ENCODE measurements around the gene SDR9C7.
"Not testable (repeated sequence)": the region's sequence is repeated elsewhere in the genome, so short reads cannot be mapped to it uniquely, and the experiment has no call there.

The SDR9C7 gene

GRCh38 chr12:56891885-56892284, 42.3 kb downstream of the SDR9C7 start:
- peak; percentile 61; the same call in 1 of the 2 replicates for TF ChIP-seq SPI1 (IDR thresholded peaks at IDR 0.05; ENCODE audit: borderline replicate concordance, low read depth)
- DNase-seq (ENCODE audit: low read depth in 1 of 2, low spot score in 1 of 2); H3K4me3 ChIP-seq (replicated peaks; ENCODE audit: insufficient read depth, low read length); H3K27me3 ChIP-seq (ENCODE audit: insufficient read depth, poor library complexity, severe bottlenecking); H3K27ac ChIP-seq (replicated peaks): not testable (repeated sequence)

GRCh38 chr12:56886319-56886718, 47.9 kb downstream of the SDR9C7 start:
- no peaks in the 10 kb centered on the region for H3K27me3 ChIP-seq (ENCODE audit: insufficient read depth, poor library complexity, severe bottlenecking)
- no peak for DNase-seq (ENCODE audit: low read depth in 1 of 2, low spot score in 1 of 2)
- H3K27ac ChIP-seq (replicated peaks), result no peak overlapping the region
- no peak for TF ChIP-seq CTCF (IDR thresholded peaks at IDR 0.05; ENCODE audit: insufficient read depth, low read length)
- TF ChIP-seq SPI1 (IDR thresholded peaks at IDR 0.05; ENCODE audit: borderline replicate concordance, low read depth), result no peak
- no peak for TF ChIP-seq REST (IDR thresholded peaks at IDR 0.05; ENCODE audit: insufficient replicate concordance, low read depth)
- TF ChIP-seq POLR2AphosphoS5 (IDR thresholded peaks at IDR 0.05; ENCODE audit: low read depth), result no peak
- H3K4me3 ChIP-seq (replicated peaks; ENCODE audit: insufficient read depth, low read length), result no peak overlapping the region

GRCh38 chr12:56885316-56885715, 48.9 kb downstream of the SDR9C7 start:
- DNase-seq (ENCODE audit: low read depth in 1 of 2, low spot score in 1 of 2), result no peak
- no peak for TF ChIP-seq SPI1 (IDR thresholded peaks at IDR 0.05; ENCODE audit: borderline replicate concordance, low read depth)
- TF ChIP-seq CTCF (IDR thresholded peaks at IDR 0.05; ENCODE audit: insufficient read depth, low read length), result no peak
- no peak for TF ChIP-seq REST (IDR thresholded peaks at IDR 0.05; ENCODE audit: insufficient replicate concordance, low read depth)
- no peak for TF ChIP-seq GABPA (IDR thresholded peaks at IDR 0.05; ENCODE audit: low read depth)
- no peak for TF ChIP-seq POLR2AphosphoS5 (IDR thresholded peaks at IDR 0.05; ENCODE audit: low read depth)
- no peak overlapping the region for H3K27ac ChIP-seq (replicated peaks)
- H3K4me3 ChIP-seq (replicated peaks; ENCODE audit: insufficient read depth, low read length), result no peak overlapping the region
- no peaks in the 10 kb centered on the region for H3K27me3 ChIP-seq (ENCODE audit: insufficient read depth, poor library complexity, severe bottlenecking)

- H3K4me3 ChIP-seq (replicated peaks; ENCODE audit: insufficient read depth, low read length), result no peak overlapping the region
- H3K27ac ChIP-seq (replicated peaks), result no peak overlapping the region
- DNase-seq (ENCODE audit: low read depth in 1 of 2, low spot score in 1 of 2), result no peak
- TF ChIP-seq REST (IDR thresholded peaks at IDR 0.05; ENCODE audit: insufficient replicate concordance, low read depth) (no peak), CTCF (IDR thresholded peaks at IDR 0.05; ENCODE audit: insufficient read depth, low read length) (no peak), GABPA (IDR thresholded peaks at IDR 0.05; ENCODE audit: low read depth) (no peak), SPI1 (IDR thresholded peaks at IDR 0.05; ENCODE audit: borderline replicate concordance, low read depth) (no peak), POLR2AphosphoS5 (IDR thresholded peaks at IDR 0.05; ENCODE audit: low read depth) (no peak)
- H3K27me3 ChIP-seq (ENCODE audit: insufficient read depth, poor library complexity, severe bottlenecking), result no peaks in the 10 kb centered on the region
Measured at GRCh38 chr12:56884421-56884820, 49.8 kb downstream of the SDR9C7 start.

GRCh38 chr12:56882407-56882806, 51.8 kb downstream of the SDR9C7 start:
- not testable (repeated sequence) for H3K27ac ChIP-seq (replicated peaks); H3K4me3 ChIP-seq (replicated peaks; ENCODE audit: insufficient read depth, low read length); H3K27me3 ChIP-seq (ENCODE audit: insufficient read depth, poor library complexity, severe bottlenecking); DNase-seq (ENCODE audit: low read depth in 1 of 2, low spot score in 1 of 2)

All from HL-60 (cell line).